HEK293 (cell line): ENCODE results near the gene CARD14.

ENCODE experiments used
- CTCF ChIA-PET: fragments of 350-600 bp; formaldehyde crosslinking; extraction: SDS; loops from one replicate; lab custom pipeline; 2021; ENCODE audit warnings: antibody characterized with exemption; lab: Yijun Ruan, JAX
- POLR2A ChIA-PET: fragments of 300-600 bp; formaldehyde crosslinking; extraction: SDS; loops from one replicate; lab custom pipeline; 2020; ENCODE audit warnings: antibody characterized with exemption, inconsistent platforms; lab: Yijun Ruan, JAX
- H3K27ac ChIP-seq: fragments of 200-500 bp; sonication (Bioruptor generic); 2 replicates; pipeline ENCODE4 v1.5.1; 2014; ENCODE audit warnings: low read depth, low read length, control low read depth, inconsistent platforms; ENCODE audit errors: extremely low read depth
- H3K36me3 ChIP-seq, 2 experiments: fragments of 200-500 bp in 1 of 2; sonication (Bioruptor generic) in 1 of 2; 1 replicate in 1 of 2; 2 replicates in 1 of 2; pipeline ENCODE4 v1.5.1; 2014 to 2017; ENCODE audit warnings: inconsistent platforms in 2 of 2, low read length in 2 of 2; ENCODE audit not compliant: control insufficient read depth in 2 of 2, insufficient read depth in 1 of 2
- H3K4me1 ChIP-seq: fragments of 200-500 bp; sonication (Bioruptor generic); 2 replicates; pipeline ENCODE4 v1.5.1; 2014; ENCODE audit warnings: mild to moderate bottlenecking, low read length, inconsistent platforms; ENCODE audit not compliant: control insufficient read depth, insufficient read depth
- H3K4me3 ChIP-seq: 2 replicates; pipeline ENCODE4 v1.5.1; 2011; ENCODE audit warnings: low read depth, mild to moderate bottlenecking, control low read depth, low read length, moderate library complexity
- H3K9me3 ChIP-seq: fragments of 200-500 bp; sonication (Bioruptor generic); 2 replicates; pipeline ENCODE4 v1.5.1; 2014; ENCODE audit warnings: low read depth, low read length, inconsistent platforms; ENCODE audit not compliant: control insufficient read depth, insufficient read depth
- FEZF1 ChIP-seq: fragments of 450-650 bp; formaldehyde crosslinking; IDR thresholded peaks from 2 replicates; pipeline ENCODE4 v1.5.1; 2016; ENCODE audit warnings: missing biosample characterization, missing genetic modification characterization
- HOXA7 ChIP-seq: sonication (generic); formaldehyde crosslinking; IDR thresholded peaks from 2 replicates; pipeline ENCODE4 v1.8.1; 2022; ENCODE audit warnings: missing genetic modification reagents, borderline replicate concordance
- KLF8 ChIP-seq: fragments of 450-650 bp; formaldehyde crosslinking; IDR thresholded peaks from 2 replicates; pipeline ENCODE4 v1.5.1; 2016; ENCODE audit warnings: missing biosample characterization, missing genetic modification characterization
- ZNF155 ChIP-seq: fragments of 450-650 bp; formaldehyde crosslinking; IDR thresholded peaks from 2 replicates; pipeline ENCODE4 v1.5.1; 2016; ENCODE audit warnings: missing biosample characterization, missing genetic modification characterization
- ZNF239 ChIP-seq: fragments of 450-650 bp; formaldehyde crosslinking; IDR thresholded peaks from 2 replicates; pipeline ENCODE4 v1.5.1; 2016; ENCODE audit warnings: missing biosample characterization, missing genetic modification characterization
- ZNF366 ChIP-seq: fragments of 450-650 bp; formaldehyde crosslinking; conservative IDR thresholded peaks from 2 replicates; pipeline ENCODE4 v1.5.1; 2016; ENCODE audit warnings: missing biosample characterization, missing genetic modification characterization
- ZNF48 ChIP-seq: fragments of 450-650 bp; formaldehyde crosslinking; IDR thresholded peaks from 2 replicates; pipeline ENCODE4 v1.5.1; 2016; ENCODE audit warnings: missing biosample characterization, missing genetic modification characterization
- ZNF501 ChIP-seq: fragments of 450-650 bp; formaldehyde crosslinking; IDR thresholded peaks from 2 replicates; pipeline ENCODE4 v1.5.1; 2016; ENCODE audit warnings: missing biosample characterization, missing genetic modification characterization
- ZNF510 ChIP-seq: fragments of 450-650 bp; formaldehyde crosslinking; IDR thresholded peaks from 2 replicates; pipeline ENCODE4 v1.5.1; 2018; ENCODE audit warnings: mild to moderate bottlenecking, missing genetic modification characterization, missing biosample characterization; ENCODE audit not compliant: insufficient replicate concordance
- ZNF670 ChIP-seq: fragments of 450-650 bp; formaldehyde crosslinking; IDR thresholded peaks from 2 replicates; pipeline ENCODE4 v1.5.1; 2016; ENCODE audit warnings: missing biosample characterization, missing genetic modification characterization, low read depth
- ZNF777 ChIP-seq: fragments of 450-650 bp; formaldehyde crosslinking; IDR thresholded peaks from 2 replicates; pipeline ENCODE4 v1.5.1; 2017; ENCODE audit warnings: missing biosample characterization, missing genetic modification characterization, borderline replicate concordance
- TF ChIP-seq, protein P1 (sequence below): fragments of 450-650 bp; formaldehyde crosslinking; IDR thresholded peaks from 2 replicates; pipeline ENCODE4; 2016; ENCODE audit warnings: missing biosample characterization, missing genetic modification characterization
- TF ChIP-seq, protein P2 (sequence below): fragments of 450-650 bp; formaldehyde crosslinking; IDR thresholded peaks from 2 replicates; pipeline ENCODE4 v1.5.1; 2016; ENCODE audit warnings: missing biosample characterization, missing genetic modification characterization
- TF ChIP-seq, protein P3 (sequence below): fragments of 450-650 bp; formaldehyde crosslinking; IDR thresholded peaks from 2 replicates; pipeline ENCODE4 v1.5.1; 2017; ENCODE audit warnings: missing biosample characterization, missing genetic modification characterization
- TF ChIP-seq, protein P4 (sequence below): fragments of 450-650 bp; formaldehyde crosslinking; IDR thresholded peaks from 2 replicates; pipeline ENCODE4 v1.5.1; 2017; ENCODE audit warnings: missing biosample characterization, mild to moderate bottlenecking, missing genetic modification characterization, moderate library complexity
- TF ChIP-seq, protein P5 (sequence below): fragments of 450-650 bp; formaldehyde crosslinking; IDR thresholded peaks from 2 replicates; pipeline ENCODE4 v1.5.1; 2016; ENCODE audit warnings: missing biosample characterization, missing genetic modification characterization

Gene CARD14

DNA sequence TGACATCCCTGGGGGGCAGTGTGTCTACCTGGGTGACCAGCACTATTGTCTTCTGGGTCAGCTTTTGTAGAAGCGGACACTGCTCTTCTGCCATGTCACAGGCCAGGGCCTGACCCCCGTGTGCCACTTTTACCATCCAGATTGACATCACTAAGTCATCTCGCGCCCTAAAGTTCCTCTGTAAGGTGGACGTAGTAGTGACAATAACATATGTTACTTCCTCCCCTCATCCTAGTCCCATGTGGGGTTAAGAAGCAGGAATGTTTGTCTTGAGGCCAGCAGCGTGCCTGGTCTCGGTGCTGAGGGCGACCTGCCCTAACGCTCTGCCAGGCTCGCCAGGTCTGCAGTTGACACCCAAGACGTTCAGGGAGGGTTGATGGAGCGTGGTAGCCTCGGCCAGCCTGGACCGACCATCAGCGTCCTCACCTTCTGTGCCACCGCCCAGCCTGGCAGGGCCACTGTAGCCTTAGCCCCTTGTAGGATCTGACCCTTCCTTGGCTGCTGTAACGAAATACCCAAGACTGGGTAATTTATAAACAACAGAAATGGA, 47.7 kb upstream of the CARD14 start:
- Histone ChIP-seq H3K9me3 (no peaks in the 10 kb centered on the region), H3K4me1 (no peaks in the 10 kb centered on the region), H3K27ac (no peak overlapping the region), H3K4me3 (no peak overlapping the region), H3K36me3 (peaks cover 0 to 12% of the 10 kb centered on the region in 2 experiments; a peak in 1 of 3 replicates)
- TF ChIP-seq FEZF1 (tag by site-specific recombination) (no peak), ZNF48 (tag by site-specific recombination) (no peak), ZNF670 (tag by site-specific recombination) (no peak), ZNF501 (tag by site-specific recombination) (no peak), ZNF366 (tag by site-specific recombination) (no peak), ZNF777 (no peak), ZNF510 (tag by site-specific recombination) (no peak), ZNF239 (tag by site-specific recombination) (no peak), KLF8 (no peak)
- TF ChIP-seq, protein P1, sequence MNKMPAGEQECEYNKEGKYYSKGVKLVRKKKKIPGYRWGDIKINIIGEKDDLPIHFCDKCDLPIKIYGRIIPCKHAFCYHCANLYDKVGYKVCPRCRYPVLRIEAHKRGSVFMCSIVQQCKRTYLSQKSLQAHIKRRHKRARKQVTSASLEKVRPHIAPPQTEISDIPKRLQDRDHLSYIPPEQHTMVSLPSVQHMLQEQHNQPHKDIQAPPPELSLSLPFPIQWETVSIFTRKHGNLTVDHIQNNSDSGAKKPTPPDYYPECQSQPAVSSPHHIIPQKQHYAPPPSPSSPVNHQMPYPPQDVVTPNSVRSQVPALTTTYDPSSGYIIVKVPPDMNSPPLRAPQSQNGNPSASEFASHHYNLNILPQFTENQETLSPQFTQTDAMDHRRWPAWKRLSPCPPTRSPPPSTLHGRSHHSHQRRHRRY, result no peak
- TF ChIP-seq, protein P2, sequence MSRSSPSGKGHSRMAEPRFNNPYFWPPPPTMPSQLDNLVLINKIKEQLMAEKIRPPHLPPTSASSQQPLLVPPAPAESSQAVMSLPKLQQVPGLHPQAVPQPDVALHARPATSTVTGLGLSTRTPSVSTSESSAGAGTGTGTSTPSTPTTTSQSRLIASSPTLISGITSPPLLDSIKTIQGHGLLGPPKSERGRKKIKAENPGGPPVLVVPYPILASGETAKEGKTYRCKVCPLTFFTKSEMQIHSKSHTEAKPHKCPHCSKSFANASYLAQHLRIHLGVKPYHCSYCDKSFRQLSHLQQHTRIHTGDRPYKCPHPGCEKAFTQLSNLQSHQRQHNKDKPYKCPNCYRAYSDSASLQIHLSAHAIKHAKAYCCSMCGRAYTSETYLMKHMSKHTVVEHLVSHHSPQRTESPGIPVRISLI (tag by site-specific recombination), result no peak
- TF ChIP-seq, protein P3, sequence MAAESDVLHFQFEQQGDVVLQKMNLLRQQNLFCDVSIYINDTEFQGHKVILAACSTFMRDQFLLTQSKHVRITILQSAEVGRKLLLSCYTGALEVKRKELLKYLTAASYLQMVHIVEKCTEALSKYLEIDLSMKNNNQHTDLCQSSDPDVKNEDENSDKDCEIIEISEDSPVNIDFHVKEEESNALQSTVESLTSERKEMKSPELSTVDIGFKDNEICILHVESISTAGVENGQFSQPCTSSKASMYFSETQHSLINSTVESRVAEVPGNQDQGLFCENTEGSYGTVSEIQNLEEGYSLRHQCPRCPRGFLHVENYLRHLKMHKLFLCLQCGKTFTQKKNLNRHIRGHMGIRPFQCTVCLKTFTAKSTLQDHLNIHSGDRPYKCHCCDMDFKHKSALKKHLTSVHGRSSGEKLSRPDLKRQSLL (tag by site-specific recombination), result no peak
- TF ChIP-seq, protein P4, sequence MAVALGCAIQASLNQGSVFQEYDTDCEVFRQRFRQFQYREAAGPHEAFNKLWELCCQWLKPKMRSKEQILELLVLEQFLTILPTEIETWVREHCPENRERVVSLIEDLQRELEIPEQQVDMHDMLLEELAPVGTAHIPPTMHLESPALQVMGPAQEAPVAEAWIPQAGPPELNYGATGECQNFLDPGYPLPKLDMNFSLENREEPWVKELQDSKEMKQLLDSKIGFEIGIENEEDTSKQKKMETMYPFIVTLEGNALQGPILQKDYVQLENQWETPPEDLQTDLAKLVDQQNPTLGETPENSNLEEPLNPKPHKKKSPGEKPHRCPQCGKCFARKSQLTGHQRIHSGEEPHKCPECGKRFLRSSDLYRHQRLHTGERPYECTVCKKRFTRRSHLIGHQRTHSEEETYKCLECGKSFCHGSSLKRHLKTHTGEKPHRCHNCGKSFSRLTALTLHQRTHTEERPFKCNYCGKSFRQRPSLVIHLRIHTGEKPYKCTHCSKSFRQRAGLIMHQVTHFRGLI, result no peak
- ChIA-PET CTCF (interaction anchor here (0.7 to 0.9 kb wide), 4 partner anchors 8 to 118 kb away, joined by 3 to 5 read pairs (median 4); partner anchors contain the start of gene GAA), POLR2A (no interaction called here)

DNA sequence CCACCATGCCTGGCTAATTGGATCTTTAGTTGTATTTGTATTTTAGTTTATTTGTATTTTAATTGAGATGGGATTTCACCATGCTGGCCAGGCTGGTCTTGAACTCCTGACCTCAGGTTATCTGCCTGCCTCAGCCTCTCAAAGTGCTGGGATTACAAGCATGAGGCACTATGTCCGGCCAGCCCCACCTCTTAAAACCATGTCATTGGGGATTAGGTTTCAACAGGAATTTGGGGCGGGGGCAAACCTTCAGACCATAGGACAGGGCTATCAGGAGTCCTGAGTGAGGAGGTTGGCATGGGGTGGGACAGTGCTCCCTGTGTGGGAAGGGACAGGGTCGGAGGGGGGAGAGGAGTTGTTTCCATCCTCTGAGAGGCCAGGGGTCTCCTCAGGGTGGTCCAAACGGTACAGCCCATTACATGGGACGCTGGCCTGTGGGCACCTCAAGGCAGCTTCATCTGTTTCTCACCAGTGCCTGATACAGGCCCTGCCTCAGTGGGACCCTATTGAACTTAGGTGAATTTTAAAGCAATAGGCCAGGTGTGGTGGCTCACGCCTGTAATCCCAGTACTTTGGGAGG, 46.8 kb upstream of the CARD14 start:
- Histone ChIP-seq H3K36me3 (peaks cover 0 to 8% of the 10 kb centered on the region in 2 experiments; a peak in 1 of 3 replicates), H3K9me3 (no peaks in the 10 kb centered on the region), H3K4me3 (no peak overlapping the region), H3K4me1 (no peaks in the 10 kb centered on the region), H3K27ac (no peak overlapping the region)
- POLR2A ChIA-PET, result interaction anchor here (0.8 kb wide), 1 partner anchor 10 kb away, joined by 3 read pairs; no protein-coding TSS in a partner anchor
- CTCF ChIA-PET, result interaction anchor here (0.6 to 2.8 kb wide), 5 partner anchors 9 to 1194 kb away, joined by 3 to 14 read pairs (median 3); partner anchors contain the start of gene GAA
- TF ChIP-seq ZNF155 (tag by site-specific recombination) (no peak), HOXA7 (CRISPR knock-in tag) (no peak)
- TF ChIP-seq, protein P5, sequence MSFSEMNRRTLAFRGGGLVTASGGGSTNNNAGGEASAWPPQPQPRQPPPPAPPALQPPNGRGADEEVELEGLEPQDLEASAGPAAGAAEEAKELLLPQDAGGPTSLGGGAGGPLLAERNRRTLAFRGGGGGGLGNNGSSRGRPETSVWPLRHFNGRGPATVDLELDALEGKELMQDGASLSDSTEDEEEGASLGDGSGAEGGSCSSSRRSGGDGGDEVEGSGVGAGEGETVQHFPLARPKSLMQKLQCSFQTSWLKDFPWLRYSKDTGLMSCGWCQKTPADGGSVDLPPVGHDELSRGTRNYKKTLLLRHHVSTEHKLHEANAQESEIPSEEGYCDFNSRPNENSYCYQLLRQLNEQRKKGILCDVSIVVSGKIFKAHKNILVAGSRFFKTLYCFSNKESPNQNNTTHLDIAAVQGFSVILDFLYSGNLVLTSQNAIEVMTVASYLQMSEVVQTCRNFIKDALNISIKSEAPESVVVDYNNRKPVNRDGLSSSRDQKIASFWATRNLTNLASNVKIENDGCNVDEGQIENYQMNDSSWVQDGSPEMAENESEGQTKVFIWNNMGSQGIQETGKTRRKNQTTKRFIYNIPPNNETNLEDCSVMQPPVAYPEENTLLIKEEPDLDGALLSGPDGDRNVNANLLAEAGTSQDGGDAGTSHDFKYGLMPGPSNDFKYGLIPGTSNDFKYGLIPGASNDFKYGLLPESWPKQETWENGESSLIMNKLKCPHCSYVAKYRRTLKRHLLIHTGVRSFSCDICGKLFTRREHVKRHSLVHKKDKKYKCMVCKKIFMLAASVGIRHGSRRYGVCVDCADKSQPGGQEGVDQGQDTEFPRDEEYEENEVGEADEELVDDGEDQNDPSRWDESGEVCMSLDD (tag by site-specific recombination), result no peak
